NB4 (cell line): ENCODE measurements around the gene ADAP1.

Source experiments
- DNase-seq: peaks from one replicate; pipeline ENCODE4 v3.0.0; 2010; ENCODE audit warnings: low read depth
- H3K4me3 ChIP-seq: one replicate; pipeline ENCODE4 v1.5.1; 2011; ENCODE audit warnings: mild to moderate bottlenecking, low read depth, low read length, moderate library complexity
- CTCF ChIP-seq: IDR thresholded peaks from one replicate; pipeline ENCODE4 v1.5.1; 2012; ENCODE audit warnings: low read depth, low read length
- MYC ChIP-seq: IDR thresholded peaks from 2 replicates; pipeline ENCODE4 v1.6.1; 2011; ENCODE audit warnings: low read depth, low read length
- POLR2A ChIP-seq: IDR thresholded peaks from 2 replicates; pipeline ENCODE4 v1.6.1; 2011; ENCODE audit warnings: mild to moderate bottlenecking; ENCODE audit not compliant: insufficient read length; ENCODE audit errors: extremely low read depth
- TF ChIP-seq, protein P1 (sequence below): IDR thresholded peaks from 2 replicates; pipeline ENCODE4 v1.6.1; 2011; ENCODE audit warnings: low read depth, low read length

Gene ADAP1

DNA sequence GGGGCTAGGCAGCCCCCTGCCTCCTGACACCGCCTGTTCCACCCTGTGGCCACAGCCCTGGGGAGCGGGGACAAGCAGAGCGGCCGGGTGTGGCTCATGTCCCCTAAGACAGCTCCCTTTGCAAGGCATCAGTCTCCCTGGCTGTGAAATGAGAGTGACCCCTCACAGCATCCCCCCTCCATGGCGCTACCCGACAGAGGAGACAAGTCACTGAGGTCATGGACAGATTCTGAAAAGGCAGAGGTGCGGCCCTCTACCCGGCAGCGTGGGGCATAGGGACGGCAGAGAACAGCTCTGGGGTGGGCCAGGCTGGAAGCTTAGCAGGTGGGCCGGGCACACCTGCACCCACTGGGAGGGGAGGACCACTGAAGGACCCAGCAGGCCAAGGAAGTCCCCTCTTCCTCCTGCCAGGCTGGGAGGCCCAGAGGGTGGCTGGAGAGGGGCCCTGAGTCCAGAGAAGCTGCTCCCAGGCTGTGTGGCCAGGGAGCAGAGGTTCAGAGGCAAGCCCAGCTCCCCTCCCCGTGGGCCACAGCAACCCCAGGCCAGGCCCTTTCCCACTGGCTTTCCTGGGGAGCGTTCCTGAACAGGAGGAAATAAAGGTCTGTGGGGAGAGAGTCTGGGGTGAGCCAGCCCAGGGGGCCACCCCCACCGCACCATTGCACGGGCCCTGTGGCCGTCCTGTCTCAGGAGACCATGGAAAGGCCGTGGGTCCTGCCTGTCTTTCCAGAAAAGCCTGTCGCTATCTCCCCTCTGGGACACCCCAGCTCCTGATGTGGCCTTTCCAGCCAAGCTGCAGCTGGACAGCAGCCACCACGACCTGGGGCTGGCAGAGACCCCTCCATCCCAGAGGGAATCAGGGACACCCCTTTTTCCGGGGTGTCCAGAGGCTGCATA, 1.7 kb downstream of the ADAP1 start:
- H3K4me3 ChIP-seq: peak overlapping the region; percentile 63
- DNase-seq: no peak
- TF ChIP-seq MYC (no peak), CTCF (no peak), POLR2A (no peak)
- TF ChIP-seq, protein P1, sequence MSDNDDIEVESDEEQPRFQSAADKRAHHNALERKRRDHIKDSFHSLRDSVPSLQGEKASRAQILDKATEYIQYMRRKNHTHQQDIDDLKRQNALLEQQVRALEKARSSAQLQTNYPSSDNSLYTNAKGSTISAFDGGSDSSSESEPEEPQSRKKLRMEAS: no peak

DNA sequence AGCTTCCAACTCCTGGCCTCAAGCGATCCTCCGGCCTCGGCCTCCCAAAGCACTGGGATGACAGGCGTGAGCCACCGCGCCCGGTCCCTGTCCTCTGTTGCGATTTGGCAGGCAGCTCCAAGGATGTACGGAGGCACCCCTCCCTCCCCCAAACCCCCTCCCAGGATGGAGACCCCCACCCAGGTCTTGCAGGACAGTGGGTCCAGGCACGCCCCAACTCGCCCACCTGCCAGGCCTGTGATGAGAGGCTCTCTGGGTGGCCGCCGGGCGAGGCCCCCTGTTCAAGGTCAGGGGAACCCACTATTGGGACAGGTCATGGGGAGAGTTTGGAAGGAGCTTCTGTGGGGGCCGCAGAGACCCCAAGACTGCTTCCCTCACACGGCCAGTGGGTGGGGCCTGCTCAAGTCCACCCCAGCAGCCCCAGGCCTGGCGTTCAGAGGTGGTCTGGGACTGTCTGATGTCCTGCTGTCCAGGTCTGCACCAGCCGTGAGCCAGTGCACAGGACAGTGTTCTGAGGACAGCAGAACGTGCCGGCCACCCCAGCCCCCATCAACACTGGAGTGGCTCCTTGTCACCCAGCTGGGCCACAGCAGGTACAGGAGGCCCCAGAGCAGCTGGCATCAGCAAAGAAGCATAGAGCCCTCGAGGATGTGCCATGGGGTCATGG, 2.5 kb downstream of the ADAP1 start:
- TF ChIP-seq POLR2A: no peak
- no peak for TF ChIP-seq MYC
- TF ChIP-seq, protein P1: no peak
- no peak for TF ChIP-seq CTCF
- DNase-seq: no peak
- H3K4me3 ChIP-seq: no peak overlapping the region

GRCh38 chr7:949021-949934, 5.2 kb downstream of the ADAP1 start:
- TF ChIP-seq POLR2A: no peak
- no peak for TF ChIP-seq MYC
- TF ChIP-seq CTCF: no peak
- TF ChIP-seq, protein P1: 0 out of 2 replicates have a peak, but pooled peaks have one; percentile 31
- H3K4me3 ChIP-seq: no peak overlapping the region
- DNase-seq: peak; percentile 36

- no peak overlapping the region for H3K4me3 ChIP-seq
- TF ChIP-seq CTCF (no peak), POLR2A (no peak)
- TF ChIP-seq, protein P1: no peak
Observed at GRCh38 chr7:947391-948210, 6.9 kb downstream of the ADAP1 start.

More at GRCh38 chr7:947391-948210, 6.9 kb downstream of the ADAP1 start:
- DNase-seq: no peak
